LNCaP clone FGC (cell line): ENCODE measurements around the gene GPR180.

ENCODE experiments used
- DNase-seq: peaks from one replicate; pipeline ENCODE4 v3.0.0-alpha.2; 2011; ENCODE audit warnings: low read depth
- H3K4me3 ChIP-seq: 2 replicates; pipeline ENCODE4 v1.5.1; 2011; ENCODE audit warnings: mild to moderate bottlenecking, low read depth, low read length, control low read depth
- CTCF ChIP-seq: IDR thresholded peaks from 2 replicates; pipeline ENCODE4 v1.5.1; 2012; ENCODE audit warnings: mild to moderate bottlenecking; ENCODE audit not compliant: control insufficient read depth, insufficient read depth; ENCODE audit errors: extremely low read depth

GPR180 gene

GRCh38 chr13:94602467-94602866, 810 bp downstream of the GPR180 start:
- DNase-seq = no peak
- TF ChIP-seq CTCF = no peak
- peak overlapping the region; percentile 77 for H3K4me3 ChIP-seq

GRCh38 chr13:94607056-94607455, 5.4 kb downstream of the GPR180 start:
- no peak for TF ChIP-seq CTCF
- no peak for DNase-seq
- H3K4me3 ChIP-seq = no peak overlapping the region

GRCh38 chr13:94607939-94608338, 6.3 kb downstream of the GPR180 start:
- DNase-seq = no peak
- no peak overlapping the region for H3K4me3 ChIP-seq
- no peak for TF ChIP-seq CTCF

GRCh38 chr13:94608586-94608985, 6.9 kb downstream of the GPR180 start:
- no peak for DNase-seq
- no peak for TF ChIP-seq CTCF
- H3K4me3 ChIP-seq = no peak overlapping the region

GRCh38 chr13:94609196-94609595, 7.5 kb downstream of the GPR180 start:
- TF ChIP-seq CTCF = no peak
- DNase-seq = no peak

GRCh38 chr13:94610475-94610874, 8.8 kb downstream of the GPR180 start:
- no peak for DNase-seq
- no peak for TF ChIP-seq CTCF
- H3K4me3 ChIP-seq = no peak overlapping the region

More at GRCh38 chr13:94609196-94609595, 7.5 kb downstream of the GPR180 start:
- no peak overlapping the region for H3K4me3 ChIP-seq

- no peak overlapping the region for H3K4me3 ChIP-seq
- no peak for TF ChIP-seq CTCF
- DNase-seq = no peak
These were observed 10.4 kb downstream of the GPR180 start for GRCh38 chr13:94612050-94612449.
